ENCODE data around the gene EIF3F.

- TF ChIP-seq YY1 (IDR thresholded peaks at IDR 0.05; ENCODE audit: low read depth) (no peak), EGR1 (IDR thresholded peaks at IDR 0.05) (no peak), REST (IDR thresholded peaks at IDR 0.05; ENCODE audit: low read depth) (no peak)
Measured at GRCh38 chr11:8033305-8034105, 46.4 kb downstream of the EIF3F start.
